Suprapubic skin (tissue), 4 donors: ENCODE data around the gene NCAM1. TPM values are rescaled to one million over a fixed set of nuclear protein-coding genes. Genes with fewer than 3 reads are reported as not detected.

Source experiments
- DNase-seq, 2 donors: peaks; one replicate each; pipeline ENCODE4 v3.0.0-alpha.2; 2019; ENCODE audit warnings: low spot score in 2 of 2
- H3K27ac ChIP-seq: fragments of 200-600 bp; sonication (generic); one replicate; pipeline ENCODE4 v1.5.1; 2019
- H3K27me3 ChIP-seq: fragments of 200-600 bp; sonication (generic); one replicate; pipeline ENCODE4 v1.5.1; 2019
- H3K36me3 ChIP-seq: fragments of 200-600 bp; sonication (generic); one replicate; pipeline ENCODE4 v1.5.1; 2019
- H3K4me1 ChIP-seq: fragments of 200-600 bp; sonication (generic); one replicate; pipeline ENCODE4 v1.5.1; 2019
- H3K4me3 ChIP-seq: fragments of 200-600 bp; sonication (generic); one replicate; pipeline ENCODE4 v1.5.1; 2019; ENCODE audit warnings: mild to moderate bottlenecking
- H3K9me3 ChIP-seq: fragments of 200-600 bp; sonication (generic); one replicate; pipeline ENCODE4 v1.5.1; 2019
- CTCF ChIP-seq, 2 donors: fragments of 200-600 bp in 1 of 2; fragments of 450-650 bp in 1 of 2; sonication (generic) in 1 of 2; IDR thresholded peaks; one replicate each; pipeline ENCODE4 v1.5.1; 2016 to 2019; ENCODE audit warnings: antibody characterized with exemption in 2 of 2, mild to moderate bottlenecking in 1 of 2, moderate library complexity in 1 of 2
- EP300 ChIP-seq: sonication (generic); formaldehyde crosslinking; IDR thresholded peaks from one replicate; pipeline ENCODE4 v1.6.1; 2017; ENCODE audit warnings: antibody characterized with exemption
- POLR2A ChIP-seq, 2 donors: fragments of 450-650 bp; IDR thresholded peaks; one replicate each; pipeline ENCODE4 v1.6.1; 2017; ENCODE audit warnings: antibody characterized with exemption in 2 of 2, mild to moderate bottlenecking in 2 of 2, moderate library complexity in 2 of 2
- POLR2AphosphoS5 ChIP-seq, 3 donors: sonication (generic); formaldehyde crosslinking; IDR thresholded peaks; one replicate each; pipeline ENCODE4 v1.6.1; 2017; ENCODE audit warnings: antibody characterized with exemption in 3 of 3
- WGBS: methylation state at CpG from one replicate; pipeline ENCODE4 v1.1.5; 2018; 5-methylcytosine and 5-hydroxymethylcytosine counted together
- total RNA-seq, 4 donors: library from RNA; depleted of rRNA; stranded (reverse); fragments of >200 nt; gene quantifications; one replicate each; pipeline ENCODE4 v1.1.0, GENCODE V29; 2016

The NCAM1 gene
- total RNA-seq, 4 donors from 2014 or later: 0.98 to 3.3 (median 1.9) TPM

- DNase-seq: no peak
Observed at GRCh38 chr11:113168354-113169342, 207.4 kb downstream of the NCAM1 start.

GRCh38 chr11:113172382-113172951 is 211.2 kb downstream of the NCAM1 start:
- no peak for DNase-seq
- Histone ChIP-seq H3K27me3 (no peaks in the 10 kb centered on the region), H3K27ac (no peak overlapping the region), H3K9me3 (no peaks in the 10 kb centered on the region), H3K4me1 (no peaks in the 10 kb centered on the region), H3K36me3 (no peaks in the 10 kb centered on the region), H3K4me3 (no peak overlapping the region)
- WGBS: 70% methylated on average over 6 of the region's 6 CpGs
- TF ChIP-seq POLR2AphosphoS5 (IDR thresholded peaks at IDR 0.05) (no peak), EP300 (no peak), POLR2A (IDR thresholded peaks at IDR 0.05) (no peak), CTCF (IDR thresholded peaks at IDR 0.05) (no peak)

More at GRCh38 chr11:113168354-113169342, 207.4 kb downstream of the NCAM1 start:
- TF ChIP-seq CTCF (IDR thresholded peaks at IDR 0.05) (no peak), EP300 (no peak), POLR2A (IDR thresholded peaks at IDR 0.05) (no peak), POLR2AphosphoS5 (IDR thresholded peaks at IDR 0.05) (no peak)
- 62% methylated on average over 13 of the region's 13 CpGs for WGBS
- H3K4me3 ChIP-seq: no peak overlapping the region
- no peaks in the 10 kb centered on the region for H3K27me3 ChIP-seq
- no peak overlapping the region for H3K27ac ChIP-seq
- no peaks in the 10 kb centered on the region for H3K4me1 ChIP-seq
- H3K36me3 ChIP-seq: no peaks in the 10 kb centered on the region
- no peaks in the 10 kb centered on the region for H3K9me3 ChIP-seq

DNA sequence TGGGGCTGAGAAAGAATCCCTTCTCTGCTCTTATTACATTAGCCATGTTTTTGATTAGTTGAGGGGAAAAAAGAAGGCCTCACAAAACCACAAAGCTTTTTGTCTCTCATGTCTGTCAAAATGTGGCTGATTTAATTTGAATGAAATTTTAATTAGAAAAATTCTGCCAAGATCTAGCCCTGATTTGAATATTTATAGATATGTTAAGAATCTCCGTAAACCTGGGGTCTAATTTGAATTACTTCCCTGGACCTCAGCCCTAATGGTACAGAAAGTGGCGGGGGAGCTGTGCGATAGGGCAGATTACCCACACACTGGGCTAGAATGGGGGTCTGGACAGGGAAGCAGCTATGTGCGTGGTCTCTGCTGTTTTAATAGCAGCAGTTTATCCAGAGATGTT is 211.9 kb downstream of the NCAM1 start:
- no peak for TF ChIP-seq EP300
- TF ChIP-seq CTCF (IDR thresholded peaks at IDR 0.05): no peak
- no peak for TF ChIP-seq POLR2A (IDR thresholded peaks at IDR 0.05)
- TF ChIP-seq POLR2AphosphoS5 (IDR thresholded peaks at IDR 0.05): no peak
- no peaks in the 10 kb centered on the region for H3K9me3 ChIP-seq
- WGBS: 85% methylated on average over 4 of the region's 4 CpGs
- H3K4me1 ChIP-seq: no peaks in the 10 kb centered on the region
- no peaks in the 10 kb centered on the region for H3K27me3 ChIP-seq
- no peaks in the 10 kb centered on the region for H3K36me3 ChIP-seq
- no peak overlapping the region for H3K27ac ChIP-seq
- H3K4me3 ChIP-seq: no peak overlapping the region
- no peak for DNase-seq

GRCh38 chr11:113174882-113175281 is 213.7 kb downstream of the NCAM1 start:
- H3K27ac ChIP-seq: no peak overlapping the region
- no peaks in the 10 kb centered on the region for H3K9me3 ChIP-seq
- no peak overlapping the region for H3K4me3 ChIP-seq
- no peaks in the 10 kb centered on the region for H3K4me1 ChIP-seq
- TF ChIP-seq POLR2AphosphoS5 (IDR thresholded peaks at IDR 0.05) (no peak), CTCF (IDR thresholded peaks at IDR 0.05) (no peak), EP300 (no peak), POLR2A (IDR thresholded peaks at IDR 0.05) (no peak)
- H3K27me3 ChIP-seq: no peaks in the 10 kb centered on the region
- no peak for DNase-seq
- no peaks in the 10 kb centered on the region for H3K36me3 ChIP-seq
- 73% methylated on average over 1 of the region's 1 CpG for WGBS
